Gastroesophageal sphincter (tissue), 3 donors: ENCODE results near the gene FAM98A.

ENCODE experiments used
- CTCF ChIP-seq, 4 experiments: fragments of 200-600 bp in 2 of 4; fragments of 450-650 bp in 2 of 4; sonication (generic) in 1 of 4; IDR thresholded peaks; one replicate each; pipeline ENCODE4 v1.5.1; 2017 to 2019; ENCODE audit warnings: antibody characterized with exemption in 4 of 4, mild to moderate bottlenecking in 2 of 4, moderate library complexity in 2 of 4
- POLR2A ChIP-seq, 2 donors: fragments of 450-650 bp; IDR thresholded peaks; one replicate each; pipeline ENCODE4 v1.6.1; 2017; ENCODE audit warnings: antibody characterized with exemption in 2 of 2, mild to moderate bottlenecking in 2 of 2, moderate library complexity in 1 of 2
- POLR2AphosphoS5 ChIP-seq: sonication (generic); formaldehyde crosslinking; IDR thresholded peaks from one replicate; pipeline ENCODE4 v1.6.1; 2017; ENCODE audit warnings: antibody characterized with exemption

DNA sequence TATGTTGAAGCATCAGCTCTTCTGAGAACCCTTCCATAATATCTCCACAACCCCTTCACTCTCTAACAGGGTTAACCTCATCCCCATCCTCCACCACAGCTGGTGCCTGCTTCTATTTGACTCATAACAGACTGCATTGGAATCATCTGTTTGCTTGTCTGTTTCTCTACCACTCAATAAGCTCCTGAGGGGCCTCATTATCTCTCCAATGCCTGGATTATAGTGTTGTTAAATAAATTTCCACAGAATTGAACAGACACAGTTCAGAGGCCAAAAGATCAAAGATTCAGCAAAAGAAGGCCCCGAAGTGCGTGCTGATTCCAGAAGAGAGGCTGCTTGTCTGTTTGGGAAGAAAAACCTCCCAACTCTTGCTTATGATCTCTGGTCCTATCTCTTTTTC, 33.7 kb upstream of the FAM98A start:
- TF ChIP-seq CTCF (IDR thresholded peaks at IDR 0.05), result no peak
- TF ChIP-seq POLR2A (IDR thresholded peaks at IDR 0.05), result no peak
- no peak for TF ChIP-seq POLR2AphosphoS5
